Measurements from ENCODE around the gene WIPF3.

WIPF3 gene

DNA sequence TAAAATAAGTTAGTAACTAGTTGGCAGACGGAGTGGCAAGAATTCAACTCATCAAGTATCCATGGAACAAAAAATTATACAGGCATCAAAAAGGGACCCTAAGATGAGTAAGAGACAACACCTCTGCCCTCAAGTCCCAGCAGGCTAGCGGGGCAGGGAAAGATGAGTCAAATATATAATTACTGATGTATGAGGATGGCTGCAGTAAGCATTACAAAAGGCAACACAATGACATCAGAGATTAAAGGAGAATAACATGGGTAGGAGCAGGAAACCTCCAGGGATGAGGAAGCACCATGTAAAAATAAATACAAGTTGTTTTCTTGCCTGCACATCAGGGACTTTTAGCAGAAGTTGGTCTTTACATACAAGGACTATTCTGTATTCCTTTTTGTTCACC lies 133.9 kb downstream of the WIPF3 start:
- H3K4me3 ChIP-seq (ENCODE audit: low read depth, low read length), result no peak overlapping the region
- DNase-seq (ENCODE audit: low read depth), result no peak
- TF ChIP-seq, protein P1, sequence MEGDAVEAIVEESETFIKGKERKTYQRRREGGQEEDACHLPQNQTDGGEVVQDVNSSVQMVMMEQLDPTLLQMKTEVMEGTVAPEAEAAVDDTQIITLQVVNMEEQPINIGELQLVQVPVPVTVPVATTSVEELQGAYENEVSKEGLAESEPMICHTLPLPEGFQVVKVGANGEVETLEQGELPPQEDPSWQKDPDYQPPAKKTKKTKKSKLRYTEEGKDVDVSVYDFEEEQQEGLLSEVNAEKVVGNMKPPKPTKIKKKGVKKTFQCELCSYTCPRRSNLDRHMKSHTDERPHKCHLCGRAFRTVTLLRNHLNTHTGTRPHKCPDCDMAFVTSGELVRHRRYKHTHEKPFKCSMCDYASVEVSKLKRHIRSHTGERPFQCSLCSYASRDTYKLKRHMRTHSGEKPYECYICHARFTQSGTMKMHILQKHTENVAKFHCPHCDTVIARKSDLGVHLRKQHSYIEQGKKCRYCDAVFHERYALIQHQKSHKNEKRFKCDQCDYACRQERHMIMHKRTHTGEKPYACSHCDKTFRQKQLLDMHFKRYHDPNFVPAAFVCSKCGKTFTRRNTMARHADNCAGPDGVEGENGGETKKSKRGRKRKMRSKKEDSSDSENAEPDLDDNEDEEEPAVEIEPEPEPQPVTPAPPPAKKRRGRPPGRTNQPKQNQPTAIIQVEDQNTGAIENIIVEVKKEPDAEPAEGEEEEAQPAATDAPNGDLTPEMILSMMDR (IDR thresholded peaks at IDR 0.05; ENCODE audit: insufficient read depth, low read depth, low read length, missing control alignments), result no peak

DNA sequence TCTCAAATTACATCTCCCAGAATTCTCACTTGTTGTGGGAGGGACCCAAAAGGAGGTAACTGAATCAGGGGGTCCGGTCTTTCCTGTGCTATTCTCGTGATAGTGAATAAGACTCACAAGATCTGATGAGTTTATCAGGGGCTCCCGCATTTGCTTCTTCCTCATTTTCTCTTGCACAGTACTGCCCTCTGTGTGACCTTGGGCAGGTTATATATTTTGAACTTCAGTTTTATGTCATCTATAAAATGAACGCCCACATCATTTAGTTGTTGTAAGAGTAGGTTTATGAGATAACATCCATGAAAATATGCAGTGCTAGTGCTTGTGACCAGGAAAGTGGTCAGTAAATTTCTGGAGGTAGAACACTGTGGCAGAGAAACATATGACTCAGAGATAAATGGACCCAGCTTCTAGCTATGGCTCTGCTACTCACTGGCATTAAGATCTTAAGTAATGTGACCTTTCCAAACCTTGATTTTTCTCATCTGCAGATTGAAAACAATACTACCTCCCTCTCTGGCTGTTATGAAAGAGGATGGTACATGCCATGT lies 139.0 kb downstream of the WIPF3 start:
- no peak overlapping the region for H3K4me3 ChIP-seq (ENCODE audit: low read depth, low read length)
- TF ChIP-seq, protein P1 (IDR thresholded peaks at IDR 0.05; ENCODE audit: insufficient read depth, low read depth, low read length, missing control alignments), result no peak
- no peak for DNase-seq (ENCODE audit: low read depth)

DNA sequence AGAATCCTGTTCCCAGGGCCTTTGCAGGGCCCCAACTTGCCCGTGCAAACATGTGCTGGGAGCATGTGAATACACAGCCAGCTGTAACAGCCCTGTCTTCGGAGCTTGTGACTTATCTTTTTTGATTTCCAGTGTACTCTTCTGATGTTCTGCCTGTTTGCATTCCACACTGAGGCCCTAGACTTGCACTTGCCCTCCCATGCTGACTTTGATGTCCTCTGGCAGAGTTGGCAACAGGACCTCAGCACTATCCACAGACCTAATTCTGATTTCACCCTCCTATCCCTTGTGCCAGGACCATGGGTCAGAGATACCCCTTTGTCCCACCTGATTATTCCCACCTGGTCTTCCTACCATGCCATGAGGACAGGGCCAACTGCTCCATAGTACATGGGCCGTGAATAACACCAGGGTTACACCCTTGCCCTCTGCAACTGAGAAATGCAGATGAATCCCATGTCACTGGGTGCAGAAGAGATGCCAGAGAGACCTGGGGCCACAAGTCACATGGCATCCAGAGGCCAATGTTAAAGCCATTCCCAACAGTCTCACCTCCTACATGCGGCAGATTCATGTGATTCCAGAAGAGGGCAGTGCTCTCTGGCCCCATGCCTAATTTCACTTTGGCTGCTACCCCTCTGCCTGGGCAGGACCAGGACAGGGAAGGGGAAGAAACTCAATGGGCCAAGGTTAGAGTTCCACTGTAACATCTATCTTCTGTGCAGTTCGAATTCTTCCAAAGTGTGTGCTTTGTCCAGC lies 140.3 kb downstream of the WIPF3 start:
- peak; percentile 20 for DNase-seq (ENCODE audit: low read depth)
- no peak overlapping the region for H3K4me3 ChIP-seq (ENCODE audit: low read depth, low read length)
- TF ChIP-seq, protein P1 (IDR thresholded peaks at IDR 0.05; ENCODE audit: insufficient read depth, low read depth, low read length, missing control alignments), result peak; percentile 10

DNA sequence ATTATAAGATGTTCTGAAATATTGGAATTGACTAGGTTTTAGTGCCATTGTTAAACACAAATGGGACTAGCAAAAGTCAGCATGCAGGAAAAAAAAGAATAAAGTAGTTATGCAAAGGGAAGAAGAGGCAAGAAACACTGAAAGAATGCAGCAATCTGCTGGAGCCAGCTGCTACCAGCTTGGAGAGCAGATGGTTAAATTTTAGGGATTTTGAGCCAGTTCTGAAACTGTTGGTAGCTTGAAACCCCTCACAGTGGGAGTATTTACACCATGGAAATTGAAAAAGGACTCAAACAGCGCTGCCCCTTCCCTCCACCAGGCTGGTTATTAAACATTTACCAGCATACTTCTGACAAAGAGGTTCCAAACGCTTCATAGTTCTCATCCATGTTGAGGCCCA lies 142.3 kb downstream of the WIPF3 start:
- H3K4me3 ChIP-seq (ENCODE audit: low read depth, low read length), result no peak overlapping the region
- DNase-seq (ENCODE audit: low read depth), result no peak
- TF ChIP-seq, protein P1 (IDR thresholded peaks at IDR 0.05; ENCODE audit: insufficient read depth, low read depth, low read length, missing control alignments), result no peak

DNA sequence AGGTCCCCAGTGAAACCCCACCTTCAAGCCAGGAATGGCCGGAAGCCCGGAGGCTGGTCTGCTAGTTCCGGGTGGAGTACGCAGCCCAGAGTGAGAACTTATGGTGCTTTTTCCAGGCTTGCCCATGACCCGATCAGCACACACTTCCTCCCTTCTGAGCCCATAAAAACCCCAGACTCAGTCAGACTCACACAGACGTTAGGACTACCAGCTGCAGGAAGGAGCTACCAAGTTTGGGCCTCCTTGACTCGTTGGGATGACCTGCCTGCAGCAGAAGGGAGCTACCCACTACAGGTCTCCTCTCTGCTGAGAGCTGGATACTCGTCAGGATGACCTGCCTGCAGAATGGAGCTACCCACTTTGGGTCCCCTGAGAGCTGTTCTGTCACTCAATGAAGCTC lies 144.2 kb downstream of the WIPF3 start:
- no peak overlapping the region for H3K4me3 ChIP-seq (ENCODE audit: low read depth, low read length)
- TF ChIP-seq, protein P1 (IDR thresholded peaks at IDR 0.05; ENCODE audit: insufficient read depth, low read depth, low read length, missing control alignments), result no peak
- no peak for DNase-seq (ENCODE audit: low read depth)

DNA sequence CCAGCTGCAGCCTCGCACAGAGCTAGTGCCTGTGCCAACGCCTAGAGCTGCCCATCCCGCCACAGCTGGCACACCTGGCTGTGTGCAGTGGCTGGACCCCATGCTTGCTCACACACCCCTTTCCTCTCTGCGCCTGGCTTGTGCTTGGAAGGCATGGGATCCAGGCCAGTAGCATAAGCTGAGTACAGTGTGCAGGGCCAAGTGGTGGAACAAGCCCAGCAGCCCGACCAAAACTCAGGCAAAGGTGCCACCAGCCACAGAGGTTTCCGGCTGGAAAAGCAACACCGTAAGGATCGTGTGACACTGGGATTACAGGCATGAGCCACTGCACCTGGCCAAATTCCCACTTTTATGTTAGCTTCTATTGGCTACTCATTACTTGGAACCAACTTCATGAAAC lies 144.9 kb downstream of the WIPF3 start:
- no peak for DNase-seq (ENCODE audit: low read depth)
- H3K4me3 ChIP-seq (ENCODE audit: low read depth, low read length), result no peak overlapping the region
- TF ChIP-seq, protein P1 (IDR thresholded peaks at IDR 0.05; ENCODE audit: insufficient read depth, low read depth, low read length, missing control alignments), result no peak
